Upper lobe of left lung (tissue), 6 donors: ENCODE measurements around the gene BTBD9. TPM values are rescaled to one million over a fixed set of nuclear protein-coding genes. Genes with fewer than 3 reads are reported as not detected.

Experiments
- ATAC-seq, 2 donors: fragments of 200-7000 bp; cut with Tn5 transposase; one replicate each; pipeline ENCODE4 v1.9.1; 2022; ENCODE audit warnings: mild to moderate bottlenecking in 2 of 2, moderate library complexity in 2 of 2; ENCODE audit not compliant: low FRiP score in 2 of 2
- DNase-seq, 2 donors: peaks; one replicate each; pipeline ENCODE4 v3.0.0-alpha.2; 2019 to 2020
- H3K27ac ChIP-seq, 4 donors: fragments of 200-600 bp; sonication (generic); one replicate each; pipeline ENCODE4 v1.5.1; 2016 to 2019
- H3K27me3 ChIP-seq, 4 donors: fragments of 200-600 bp; sonication (generic); one replicate each; pipeline ENCODE4 v1.5.1; 2017 to 2019
- H3K36me3 ChIP-seq, 4 donors: fragments of 200-600 bp; sonication (generic); one replicate each; pipeline ENCODE4 v1.5.1; 2016 to 2019
- H3K4me1 ChIP-seq, 4 donors: fragments of 200-600 bp; sonication (generic); one replicate each; pipeline ENCODE4 v1.5.1; 2018 to 2019
- H3K4me3 ChIP-seq, 4 donors: fragments of 200-600 bp; sonication (generic); one replicate each; pipeline ENCODE4 v1.5.1; 2017 to 2019; ENCODE audit warnings: mild to moderate bottlenecking in 2 of 4, moderate library complexity in 1 of 4
- H3K9me3 ChIP-seq, 4 donors: fragments of 200-600 bp; sonication (generic); one replicate each; pipeline ENCODE4 v1.5.1; 2018 to 2019
- EP300 ChIP-seq, 4 donors: sonication (generic); formaldehyde crosslinking; IDR thresholded peaks; one replicate each; pipeline ENCODE4 v1.5.1; 2017; ENCODE audit warnings: antibody characterized with exemption in 4 of 4, control low read depth in 2 of 4
- POLR2A ChIP-seq, 4 donors: fragments of 450-650 bp; IDR thresholded peaks; one replicate each; pipeline ENCODE4 v1.5.1; 2016 to 2017; ENCODE audit warnings: antibody characterized with exemption in 4 of 4, mild to moderate bottlenecking in 2 of 4
- POLR2AphosphoS5 ChIP-seq, 2 donors: sonication (generic); formaldehyde crosslinking; IDR thresholded peaks; one replicate each; pipeline ENCODE4 v1.5.1; 2017; ENCODE audit warnings: antibody characterized with exemption in 2 of 2
- WGBS, 2 donors: methylation state at CpG; one replicate each; pipeline ENCODE4 v1.1.5; 2017 to 2018; 5-methylcytosine and 5-hydroxymethylcytosine counted together
- total RNA-seq, 6 donors: library from RNA; depleted of rRNA in 4 of 6; stranded (reverse); fragments of >200 nt in 4 of 6; gene quantifications; one replicate each; pipeline versions ENCODE4 v1.1.0 to v1.2.1, GENCODE V29; 2016 to 2021
- TF ChIP-seq, protein P1 (sequence below), 6 experiments: fragments of 450-650 bp in 4 of 6; fragments of 200-600 bp in 2 of 6; sonication (generic) in 2 of 6; IDR thresholded peaks; one replicate each; pipeline ENCODE4 v1.5.1; 2016 to 2019; ENCODE audit warnings: antibody characterized with exemption in 6 of 6
- donor health status: DM: no; HTN: no; CAD: no; lungs with moderate emphysema.
- donor health status: DM: no; HTN: yes; CAD: no; lungs with severe emphysema.

Gene BTBD9
- total RNA-seq, 6 donors from 2014 or later = 18.2 to 60.8 (median 44.9) TPM

DNA sequence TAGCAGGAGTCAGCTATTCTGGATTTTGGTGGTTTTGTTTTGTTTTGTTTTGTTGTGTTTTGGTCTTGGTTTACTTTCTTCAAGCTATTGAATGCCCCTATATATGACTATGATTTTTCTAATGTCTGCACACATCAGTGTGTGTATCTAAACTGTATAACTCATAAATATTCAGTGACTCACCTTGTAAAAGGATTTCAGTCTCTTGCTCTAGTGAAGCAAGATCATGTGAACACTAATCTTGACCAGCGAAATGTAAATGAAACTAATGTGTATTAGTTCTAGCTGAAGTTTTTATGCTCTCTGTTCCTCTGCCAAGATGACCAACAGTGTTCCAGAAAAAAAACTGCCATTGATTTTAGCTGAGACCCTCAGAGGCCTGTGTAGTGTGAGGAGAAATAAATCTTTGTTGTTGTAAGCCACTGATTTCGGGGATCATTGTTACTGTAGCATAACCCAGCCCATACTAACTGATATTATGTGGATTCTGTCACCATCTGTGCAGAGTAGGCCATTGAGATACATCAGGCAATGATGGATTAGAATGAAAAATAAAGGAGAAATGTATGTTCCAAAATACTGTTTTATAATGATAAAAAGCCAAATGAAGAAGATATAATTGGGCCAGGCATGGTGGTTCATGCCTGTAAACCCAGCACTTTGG is 11.5 kb upstream of the BTBD9 start:
- 95 to 100% methylated on average over 2 of the region's 2 CpGs for WGBS, 2 donors
- TF ChIP-seq, protein P1, sequence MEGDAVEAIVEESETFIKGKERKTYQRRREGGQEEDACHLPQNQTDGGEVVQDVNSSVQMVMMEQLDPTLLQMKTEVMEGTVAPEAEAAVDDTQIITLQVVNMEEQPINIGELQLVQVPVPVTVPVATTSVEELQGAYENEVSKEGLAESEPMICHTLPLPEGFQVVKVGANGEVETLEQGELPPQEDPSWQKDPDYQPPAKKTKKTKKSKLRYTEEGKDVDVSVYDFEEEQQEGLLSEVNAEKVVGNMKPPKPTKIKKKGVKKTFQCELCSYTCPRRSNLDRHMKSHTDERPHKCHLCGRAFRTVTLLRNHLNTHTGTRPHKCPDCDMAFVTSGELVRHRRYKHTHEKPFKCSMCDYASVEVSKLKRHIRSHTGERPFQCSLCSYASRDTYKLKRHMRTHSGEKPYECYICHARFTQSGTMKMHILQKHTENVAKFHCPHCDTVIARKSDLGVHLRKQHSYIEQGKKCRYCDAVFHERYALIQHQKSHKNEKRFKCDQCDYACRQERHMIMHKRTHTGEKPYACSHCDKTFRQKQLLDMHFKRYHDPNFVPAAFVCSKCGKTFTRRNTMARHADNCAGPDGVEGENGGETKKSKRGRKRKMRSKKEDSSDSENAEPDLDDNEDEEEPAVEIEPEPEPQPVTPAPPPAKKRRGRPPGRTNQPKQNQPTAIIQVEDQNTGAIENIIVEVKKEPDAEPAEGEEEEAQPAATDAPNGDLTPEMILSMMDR (IDR thresholded peaks at IDR 0.05) = no peak
- no peaks in the 10 kb centered on the region for H3K9me3 ChIP-seq

DNA sequence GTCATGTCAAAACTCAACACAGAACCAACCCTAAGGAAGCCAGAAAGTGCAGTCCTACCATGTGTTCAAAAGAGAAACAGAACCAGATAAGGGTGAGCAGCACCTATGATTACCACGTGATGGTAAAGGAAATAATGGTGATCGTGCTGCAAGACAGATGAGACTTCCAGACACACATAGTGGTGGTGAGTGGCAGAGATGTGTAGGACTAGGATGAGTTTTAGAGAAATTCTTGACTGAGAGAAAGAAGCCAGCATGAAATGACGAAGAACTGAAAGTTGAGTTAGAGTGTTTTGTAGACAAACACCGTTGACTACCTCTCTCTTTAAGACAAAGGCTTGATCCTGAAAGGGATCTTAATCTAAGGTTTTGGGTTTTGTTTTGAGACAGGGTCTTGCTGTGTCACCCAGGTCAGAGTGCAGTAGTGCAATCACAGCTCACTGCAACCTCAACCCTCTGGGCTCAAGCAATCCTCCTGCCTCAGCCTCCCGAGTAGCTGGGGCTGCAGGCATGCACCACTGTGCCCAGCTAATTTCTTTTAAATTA is 10.6 kb upstream of the BTBD9 start:
- DNase-seq (no peak), ATAC-seq (no peak)
- no peak overlapping the region for H3K4me3 ChIP-seq
- no peaks in the 10 kb centered on the region for H3K27me3 ChIP-seq
- H3K36me3 ChIP-seq = no peaks in the 10 kb centered on the region
- H3K4me1 ChIP-seq = peaks cover 0 to 5% (median 0%) of the 10 kb centered on the region in 4 donors
- no peaks in the 10 kb centered on the region for H3K9me3 ChIP-seq
- 85 to 87% methylated on average over 5 of the region's 5 CpGs for WGBS, 2 donors
- H3K27ac ChIP-seq = no peak overlapping the region
- TF ChIP-seq EP300 (IDR thresholded peaks at IDR 0.05) (no peak), POLR2A (IDR thresholded peaks at IDR 0.05) (no peak), POLR2AphosphoS5 (IDR thresholded peaks at IDR 0.05) (no peak)
- TF ChIP-seq, protein P1 (IDR thresholded peaks at IDR 0.05) = no peak

More for the DNA sequence above, 11.5 kb upstream of the BTBD9 start:
- Histone ChIP-seq H3K27ac (no peak overlapping the region), H3K27me3 (no peaks in the 10 kb centered on the region), H3K4me1 (no peaks in the 10 kb centered on the region), H3K4me3 (no peak overlapping the region), H3K36me3 (no peaks in the 10 kb centered on the region)
- DNase-seq = no peak
- ATAC-seq = no peak

DNA sequence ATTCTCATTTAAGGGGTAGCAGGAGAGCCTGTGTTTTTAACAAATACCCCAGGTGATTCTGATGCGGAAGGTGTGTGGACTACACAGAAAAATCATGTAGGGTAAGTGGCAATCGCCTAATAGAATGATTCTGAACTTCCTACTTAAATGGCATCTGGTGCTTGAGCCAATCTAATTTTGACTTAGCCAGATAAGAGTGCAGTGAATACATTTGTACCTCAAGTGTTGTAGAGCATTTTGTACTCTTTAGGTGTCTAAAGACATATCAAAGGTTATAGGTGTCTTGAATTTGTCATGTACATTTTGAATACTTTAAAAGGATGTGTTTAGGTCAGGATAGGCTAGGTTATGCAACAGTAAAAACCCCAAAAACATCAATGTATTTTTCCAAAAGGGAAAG is 10.0 kb upstream of the BTBD9 start:
- no peaks in the 10 kb centered on the region for H3K27me3 ChIP-seq
- no peak for DNase-seq
- H3K27ac ChIP-seq = no peak overlapping the region
- H3K9me3 ChIP-seq = no peaks in the 10 kb centered on the region
- no peaks in the 10 kb centered on the region for H3K36me3 ChIP-seq
- TF ChIP-seq, protein P1 (IDR thresholded peaks at IDR 0.05) = no peak
- TF ChIP-seq POLR2A (IDR thresholded peaks at IDR 0.05) (no peak), POLR2AphosphoS5 (IDR thresholded peaks at IDR 0.05) (no peak), EP300 (IDR thresholded peaks at IDR 0.05) (no peak)
- no peak overlapping the region for H3K4me3 ChIP-seq
- 98 to 100% methylated on average over 2 of the region's 2 CpGs for WGBS, 2 donors
- ATAC-seq = no peak
- H3K4me1 ChIP-seq = peaks cover 0 to 11% (median 2%) of the 10 kb centered on the region in 4 donors

DNA sequence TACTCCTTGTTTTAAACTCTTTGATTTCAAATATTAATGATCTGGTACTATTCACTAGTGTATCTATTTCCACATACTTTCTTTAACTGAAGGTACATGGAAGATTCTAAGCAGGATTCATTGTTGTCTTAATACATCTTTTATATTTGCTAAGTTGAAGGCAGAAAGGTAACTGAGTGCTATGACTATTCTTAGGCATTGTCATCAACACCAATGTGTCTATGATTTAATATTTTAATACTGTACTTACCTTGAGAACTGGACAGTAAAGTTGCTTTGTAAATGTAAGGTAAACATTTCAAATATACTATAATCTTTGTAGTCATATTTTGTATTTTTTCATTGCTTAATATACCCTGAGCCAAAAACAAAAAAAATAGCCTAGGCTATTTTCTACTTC is 8.9 kb upstream of the BTBD9 start:
- ATAC-seq = no peak
- H3K4me3 ChIP-seq = no peak overlapping the region
- TF ChIP-seq POLR2A (IDR thresholded peaks at IDR 0.05) (no peak), EP300 (IDR thresholded peaks at IDR 0.05) (no peak), POLR2AphosphoS5 (IDR thresholded peaks at IDR 0.05) (no peak)
- TF ChIP-seq, protein P1 (IDR thresholded peaks at IDR 0.05) = no peak
- no peaks in the 10 kb centered on the region for H3K9me3 ChIP-seq
- no peaks in the 10 kb centered on the region for H3K27me3 ChIP-seq
- H3K27ac ChIP-seq = no peak overlapping the region
- DNase-seq = no peak
- peaks cover 0 to 15% (median 4%) of the 10 kb centered on the region in 4 donors for H3K4me1 ChIP-seq
- H3K36me3 ChIP-seq = no peaks in the 10 kb centered on the region
